HS-5 (cell line): Measurements from ENCODE around the gene KRT9.

Experiments
- DNase-seq: peaks from one replicate; pipeline ENCODE4 v3.0.0-alpha.2; 2012; ENCODE audit warnings: low read depth

KRT9 gene

DNA sequence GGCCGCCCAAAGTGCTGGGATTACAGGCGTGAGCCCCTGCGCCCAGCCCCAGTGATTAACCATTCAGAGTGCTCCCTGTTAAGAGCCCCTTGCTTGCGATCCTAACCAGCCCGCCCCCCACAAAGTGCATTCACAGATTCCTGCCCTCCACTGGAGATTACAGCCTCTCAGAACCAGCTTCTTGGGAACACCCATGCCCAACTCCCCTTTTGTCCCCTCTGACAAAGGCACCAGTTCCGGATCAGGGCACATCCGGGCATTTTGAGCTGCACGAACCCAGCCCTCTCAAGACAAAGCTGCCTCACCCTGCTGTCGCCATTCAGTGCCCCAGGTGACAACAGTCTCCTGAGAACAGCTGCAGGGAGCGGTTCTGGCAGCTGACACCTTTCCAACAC is 42.9 kb downstream of the KRT9 start:
- DNase-seq, result no peak

- no peak for DNase-seq
Observed at GRCh38 chr17:41527063-41528023, 44.5 kb downstream of the KRT9 start.

DNA sequence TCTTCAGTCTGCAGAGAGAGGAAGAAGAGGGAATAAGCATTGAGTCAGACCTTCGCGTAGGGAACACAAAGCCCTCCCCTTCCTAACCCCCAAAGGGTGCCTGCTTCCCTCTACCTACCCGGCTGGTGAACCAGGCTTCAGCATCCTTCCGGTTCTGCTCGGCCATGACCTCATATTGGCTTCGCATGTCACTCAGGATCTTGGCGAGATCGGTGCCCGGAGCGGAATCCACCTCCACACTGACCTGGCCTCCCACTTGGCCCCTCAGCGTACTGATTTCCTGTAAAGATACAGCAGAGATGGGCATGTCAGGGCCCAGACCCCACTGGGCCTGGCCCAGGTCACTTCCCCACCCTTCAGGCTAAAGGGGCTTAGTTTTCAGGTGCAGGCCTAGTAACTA is 47.6 kb downstream of the KRT9 start:
- no peak for DNase-seq

DNA sequence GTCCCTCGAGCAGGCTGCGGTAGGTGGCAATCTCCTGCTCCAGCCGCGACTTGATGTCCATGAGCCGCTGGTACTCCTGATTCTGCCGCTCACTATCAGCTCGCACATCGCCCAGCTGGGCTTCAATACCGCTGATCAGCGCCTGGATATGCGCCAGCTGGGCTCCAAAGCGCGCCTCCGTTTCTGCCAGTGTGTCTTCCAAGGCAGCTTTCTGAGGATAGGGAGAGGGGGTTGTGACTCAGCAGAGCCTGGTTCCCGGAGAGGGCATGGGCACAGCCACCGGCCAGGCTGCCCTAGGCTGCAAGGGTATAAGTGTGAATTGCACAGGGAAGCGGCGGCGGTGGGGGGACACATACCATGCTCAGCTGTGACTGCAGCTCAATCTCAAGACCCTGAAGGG is 48.1 kb downstream of the KRT9 start:
- no peak for DNase-seq

GRCh38 chr17:41523225-41523593 is 48.6 kb downstream of the KRT9 start:
- DNase-seq, result no peak

GRCh38 chr17:41522301-41523224 is 49.3 kb downstream of the KRT9 start:
- DNase-seq, result no peak

- DNase-seq, result peak; percentile 71
Observed at GRCh38 chr17:41521574-41522261, 50.1 kb downstream of the KRT9 start.

DNA sequence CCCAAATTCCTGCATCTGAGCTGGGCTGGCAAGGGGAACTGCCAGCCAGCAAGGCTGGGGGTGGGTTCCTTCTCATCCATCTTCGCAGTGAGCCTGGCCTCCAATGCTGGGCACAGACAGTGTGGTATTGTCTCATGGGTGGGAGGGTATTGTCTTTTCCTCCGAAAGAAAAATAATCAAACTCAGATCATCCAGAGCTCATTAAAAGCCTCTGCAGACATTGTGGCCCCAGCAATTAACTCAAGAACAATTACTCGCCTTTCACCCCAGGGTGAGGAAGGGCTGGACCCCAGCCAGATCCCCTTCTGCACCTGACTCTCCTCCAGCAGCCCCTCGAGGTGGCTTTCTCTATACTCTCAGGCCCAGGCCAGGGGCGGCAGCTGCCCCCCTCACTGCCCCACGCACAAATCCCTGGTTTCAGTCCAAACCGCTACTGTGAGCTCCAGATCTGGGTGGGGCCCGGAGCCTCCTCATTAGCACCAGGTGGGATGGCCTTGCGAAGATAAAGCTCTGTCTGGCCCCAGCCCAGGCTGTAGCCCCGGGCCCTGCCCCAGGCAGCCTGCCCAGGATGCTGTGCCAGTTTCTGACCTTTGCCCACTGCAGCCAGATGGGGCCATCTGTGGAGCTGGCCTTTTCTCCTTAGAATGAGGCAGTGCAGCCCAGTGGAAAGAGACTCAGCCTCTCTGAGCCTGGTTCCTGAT is 50.9 kb downstream of the KRT9 start:
- DNase-seq, result no peak

DNA sequence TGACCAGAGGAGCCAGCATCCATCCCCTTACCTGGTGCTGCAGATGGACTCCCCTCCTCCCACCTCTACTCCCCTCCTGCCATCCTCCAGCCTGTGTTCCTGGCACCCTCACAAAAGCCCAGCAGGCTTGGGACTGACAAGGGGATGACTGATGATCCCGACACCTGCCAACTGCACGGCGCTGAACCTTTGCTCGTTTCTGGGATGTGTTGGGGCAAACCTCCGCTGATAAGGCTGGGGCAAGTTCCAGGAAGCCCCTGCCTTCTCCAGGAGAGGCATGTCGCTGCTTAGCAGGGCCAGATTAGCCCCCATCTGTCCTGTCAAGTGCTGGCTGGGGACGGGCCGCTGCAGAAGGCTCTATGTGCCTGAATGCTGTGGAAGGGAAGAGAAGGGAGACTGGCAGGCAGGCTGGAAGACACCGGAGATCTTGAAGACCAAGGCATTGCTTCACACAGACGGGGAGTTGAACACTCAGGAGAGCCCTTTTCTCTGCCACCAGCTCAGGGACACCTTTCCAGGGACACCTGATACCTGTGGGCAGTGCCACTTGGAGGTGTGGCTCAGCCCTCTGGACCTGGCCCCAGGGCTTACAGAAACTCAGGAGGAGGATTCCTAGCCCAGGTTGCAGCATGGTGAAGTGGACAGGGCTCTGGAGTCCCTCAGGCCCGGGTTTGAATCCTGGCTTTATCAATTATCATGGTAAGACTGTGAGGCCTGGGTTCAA is 52.2 kb downstream of the KRT9 start:
- no peak for DNase-seq

- DNase-seq, result no peak
Observed at GRCh38 chr17:41518789-41519449, 52.9 kb downstream of the KRT9 start, which contains the start of gene KRT15. Gene KRT15, minus strand, starts transcription at chr17:41518890. Its CDS starts 63 bp downstream, at chr17:41518827.

- DNase-seq, result no peak
Observed at GRCh38 chr17:41518031-41518430, 53.8 kb downstream of the KRT9 start.

- DNase-seq, result no peak
Observed at GRCh38 chr17:41516830-41517283, 55.0 kb downstream of the KRT9 start.

- DNase-seq, result no peak
Observed at GRCh38 chr17:41516147-41516829, 55.6 kb downstream of the KRT9 start.
